HG03060 (cell line): Measurements from ENCODE around the gene TIMP3.

ENCODE experiments used
- ATAC-seq: cut with Tn5 transposase; IDR thresholded peaks from one replicate; pipeline ENCODE4 v1.9.1; 2021; ENCODE audit warnings: low read depth, moderate number of reproducible peaks; ENCODE audit not compliant: unreplicated experiment

The TIMP3 gene

DNA sequence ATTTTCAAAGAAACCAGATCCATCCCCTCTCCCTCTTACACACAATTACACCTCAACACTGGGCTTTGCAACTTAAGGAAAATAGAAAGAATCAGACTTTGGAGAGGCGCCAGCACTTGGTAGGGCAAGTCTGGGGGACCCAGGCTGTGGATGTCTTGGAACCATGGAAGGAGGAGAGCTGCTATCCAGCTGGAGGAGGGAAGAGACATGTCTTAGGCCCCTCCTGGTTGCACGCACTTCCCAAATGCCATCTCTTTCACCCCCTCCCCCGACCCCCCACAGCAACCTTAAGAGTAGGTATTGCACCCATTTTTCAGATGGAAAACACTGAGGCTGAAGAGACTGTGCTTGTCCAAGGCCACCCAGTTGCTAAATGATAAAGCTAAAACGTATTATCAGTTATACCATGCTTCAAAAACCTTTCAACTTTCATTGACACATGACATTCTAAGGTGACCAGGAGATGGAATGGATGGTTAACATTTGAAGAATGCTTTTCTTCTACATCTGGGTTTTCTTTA lies 3.9 kb downstream of the TIMP3 start:
- no peak for ATAC-seq

DNA sequence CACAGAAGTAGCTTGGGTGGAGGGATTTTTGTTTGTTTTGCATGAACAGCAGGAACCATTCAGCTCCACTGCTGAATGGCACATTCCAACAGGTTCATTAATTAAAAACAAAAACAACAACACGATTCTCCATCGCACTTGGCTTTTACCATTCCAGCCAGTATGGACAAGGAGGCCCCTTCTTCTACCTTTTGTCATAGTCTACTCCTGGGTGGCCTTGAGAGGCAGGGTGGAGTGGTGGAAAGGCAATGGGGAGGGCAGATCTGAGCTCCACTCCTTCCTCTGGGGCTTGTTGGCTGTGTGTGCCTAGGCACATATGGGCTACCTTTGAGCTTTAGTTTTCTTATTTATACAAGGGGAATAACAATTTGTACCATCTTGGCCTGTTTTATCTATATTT lies 4.8 kb downstream of the TIMP3 start:
- ATAC-seq, result no peak

DNA sequence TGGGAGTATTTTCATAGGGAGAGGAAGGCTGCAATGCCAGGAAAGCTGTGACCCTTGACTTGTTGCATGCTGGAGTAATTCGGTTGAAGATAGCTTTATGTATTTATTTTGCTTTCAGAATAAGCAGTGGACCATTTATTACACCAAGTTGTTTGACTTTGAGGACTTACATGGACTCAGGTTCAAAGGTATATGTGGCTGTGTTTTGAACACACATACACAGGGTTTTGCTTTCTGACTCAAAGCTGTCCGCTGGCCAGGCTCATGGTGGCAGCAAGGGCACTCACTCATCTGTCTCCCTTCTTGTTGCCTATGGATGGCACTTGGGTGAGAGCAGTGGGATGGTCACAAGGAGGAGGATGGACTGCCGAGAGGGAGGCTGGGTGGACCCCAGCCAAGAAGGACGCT lies 6.5 kb downstream of the TIMP3 start:
- ATAC-seq, result no peak

DNA sequence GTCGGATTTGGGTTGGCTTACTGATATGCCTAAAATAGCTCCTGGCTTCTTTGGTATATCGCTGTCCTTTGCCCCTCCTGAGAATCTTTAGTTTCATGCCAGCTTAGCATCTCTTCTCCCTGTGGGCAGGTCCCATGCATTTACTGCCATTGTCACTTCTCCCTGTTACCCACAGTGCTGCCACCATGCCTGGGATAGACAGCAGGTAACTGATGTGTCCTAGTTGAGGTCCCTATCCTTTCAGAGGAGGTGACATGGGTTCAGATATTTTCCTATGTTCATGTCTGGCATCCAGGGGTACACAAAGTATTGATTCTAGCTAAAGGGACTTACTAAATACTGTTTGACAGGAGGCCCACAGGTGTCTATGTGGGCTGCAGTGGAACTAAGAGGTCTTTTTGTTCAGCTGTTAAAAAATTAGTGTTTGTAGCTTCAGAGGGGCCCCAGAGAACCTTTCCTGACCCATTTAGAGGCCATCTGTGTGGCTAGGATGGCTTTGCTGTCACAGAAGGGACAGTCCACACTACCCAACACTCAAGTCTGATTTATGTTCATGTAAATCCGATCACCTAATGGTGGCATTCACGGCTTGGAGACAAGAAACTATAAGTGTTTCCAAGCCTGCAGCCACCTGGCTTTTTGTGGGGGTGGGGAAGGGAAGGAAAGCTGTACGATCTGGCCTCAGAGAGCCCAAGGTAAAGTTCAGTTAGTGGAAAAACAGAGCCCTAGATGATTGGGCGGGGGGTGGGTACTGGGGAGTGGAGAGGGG lies 8.5 kb downstream of the TIMP3 start:
- ATAC-seq, result no peak

DNA sequence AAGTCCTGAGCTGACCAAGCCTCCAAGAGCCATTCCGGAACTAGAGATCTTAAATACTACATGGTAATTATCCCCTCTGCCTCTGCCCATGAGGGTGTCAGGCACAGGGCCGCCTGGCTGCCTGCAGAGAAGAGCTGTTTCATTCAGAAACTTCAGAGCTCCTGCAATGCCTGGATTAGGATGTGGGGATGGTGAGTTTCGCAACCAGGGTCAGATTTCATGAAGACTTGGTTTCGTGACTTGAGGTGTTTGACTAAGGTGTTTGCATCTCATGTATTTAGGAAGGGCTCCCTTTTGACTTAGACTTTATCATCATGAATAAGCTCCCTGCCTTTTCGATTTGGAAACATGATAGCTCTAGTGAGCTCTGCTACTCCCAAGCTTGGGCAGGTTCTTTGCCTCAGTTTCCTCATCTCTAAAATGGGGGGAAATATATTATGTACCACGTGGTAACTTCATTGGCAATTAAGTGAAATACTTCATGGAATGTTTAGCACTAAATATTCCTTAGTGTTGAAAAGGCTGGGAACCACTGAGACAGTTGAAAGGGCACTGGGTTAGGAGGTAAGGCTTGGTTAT lies 9.1 kb downstream of the TIMP3 start:
- no peak for ATAC-seq

DNA sequence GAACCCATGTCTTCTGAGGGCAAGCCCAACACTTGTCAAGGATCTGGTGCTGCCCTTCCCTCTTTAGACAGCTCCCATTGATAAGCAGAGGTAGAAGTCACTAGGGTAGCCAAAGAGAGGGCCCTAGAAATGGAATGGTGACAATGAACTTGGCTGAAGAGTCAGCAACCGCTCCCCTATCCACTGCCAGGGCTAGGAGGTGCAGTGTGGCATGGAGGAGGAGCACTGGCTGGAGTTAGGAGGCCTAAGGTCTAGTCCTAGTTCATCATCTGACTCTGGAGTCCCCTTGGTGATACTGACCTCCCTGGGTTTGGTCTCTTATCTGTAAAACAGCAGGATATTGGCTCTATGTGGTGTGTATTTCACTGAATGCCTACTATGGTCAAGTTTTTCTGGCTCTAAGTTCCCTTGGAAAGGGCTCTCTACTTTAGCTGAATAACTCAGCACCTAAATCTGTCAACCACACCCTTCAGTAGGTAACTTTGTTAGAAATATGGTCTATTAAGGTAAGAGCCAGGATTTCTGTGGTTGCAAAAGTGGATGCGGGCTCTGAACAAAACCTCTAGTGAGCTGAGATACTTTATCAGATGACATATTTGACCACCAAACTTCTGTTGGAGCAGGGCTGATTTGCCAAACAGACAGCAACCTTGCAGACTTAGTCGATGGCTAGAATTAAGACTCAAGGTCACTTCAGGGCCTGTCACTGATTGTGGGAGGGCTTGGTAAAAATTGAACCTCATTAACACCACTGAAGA lies 10.5 kb downstream of the TIMP3 start:
- ATAC-seq, result no peak

DNA sequence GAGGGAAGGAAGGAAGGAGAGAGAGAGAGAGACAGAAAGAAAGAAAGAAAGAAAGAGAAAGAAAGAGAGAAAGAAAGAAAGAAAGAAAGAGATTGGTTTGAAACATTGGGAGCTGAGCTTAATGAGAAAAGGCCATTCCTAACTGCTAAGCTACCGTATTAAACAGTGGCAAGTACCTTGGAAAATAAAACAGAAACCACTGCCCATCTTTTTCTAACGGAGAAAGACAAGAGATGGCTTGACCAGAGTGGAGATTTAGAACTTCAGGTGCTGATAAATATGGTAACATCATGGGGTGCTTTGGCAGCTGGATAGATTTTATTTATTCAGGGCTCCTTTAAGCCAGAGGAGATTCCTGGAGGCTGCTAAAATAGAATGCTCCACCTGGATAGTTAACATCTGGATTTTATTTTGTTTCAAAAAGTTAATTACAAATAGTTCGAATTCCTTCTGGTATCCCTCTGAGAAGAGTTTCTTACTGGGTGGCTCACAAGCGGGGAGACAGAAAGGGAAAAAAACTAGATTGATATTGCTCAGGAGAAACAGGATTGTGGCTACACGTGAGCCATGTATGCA lies 12.9 kb downstream of the TIMP3 start:
- no peak for ATAC-seq

DNA sequence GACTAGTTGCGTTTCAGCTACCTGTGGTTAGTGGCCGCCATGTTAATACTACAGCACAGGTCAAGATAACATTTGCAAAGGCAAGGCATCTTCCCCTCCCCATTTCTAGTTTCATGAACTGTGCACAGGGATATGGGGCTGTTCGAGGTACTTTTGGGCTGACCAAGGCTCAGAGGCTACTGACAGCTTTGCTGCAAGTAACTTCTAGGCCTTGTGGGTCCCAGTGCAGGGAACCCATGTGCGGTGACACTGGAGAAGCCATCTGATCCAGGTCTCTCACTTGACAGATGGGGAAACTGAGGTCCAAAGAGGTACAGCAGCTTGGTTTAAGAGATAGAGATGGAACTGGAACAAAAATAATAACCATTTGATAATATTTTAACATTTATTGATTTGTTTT lies 13.6 kb downstream of the TIMP3 start:
- ATAC-seq, result no peak

DNA sequence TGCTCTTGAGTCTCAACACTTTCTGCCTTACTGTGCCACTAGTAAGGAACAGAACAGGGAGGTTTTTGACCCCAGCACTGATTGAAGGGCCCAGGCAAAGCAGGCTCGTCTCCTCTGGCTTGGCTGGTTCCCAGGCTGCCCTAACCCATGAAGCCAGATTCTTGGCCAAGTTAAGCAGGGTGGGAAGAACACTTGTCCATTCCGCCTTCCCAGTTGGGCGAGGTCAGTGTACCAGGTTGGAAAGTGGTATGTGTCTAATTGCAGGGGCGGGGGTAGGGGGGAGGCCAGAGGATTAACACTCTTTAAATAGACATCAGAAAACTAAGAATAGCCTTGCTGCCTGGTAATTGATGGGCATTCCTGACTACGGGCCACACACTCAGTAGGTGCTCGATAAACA lies 14.4 kb downstream of the TIMP3 start:
- ATAC-seq, result no peak

DNA sequence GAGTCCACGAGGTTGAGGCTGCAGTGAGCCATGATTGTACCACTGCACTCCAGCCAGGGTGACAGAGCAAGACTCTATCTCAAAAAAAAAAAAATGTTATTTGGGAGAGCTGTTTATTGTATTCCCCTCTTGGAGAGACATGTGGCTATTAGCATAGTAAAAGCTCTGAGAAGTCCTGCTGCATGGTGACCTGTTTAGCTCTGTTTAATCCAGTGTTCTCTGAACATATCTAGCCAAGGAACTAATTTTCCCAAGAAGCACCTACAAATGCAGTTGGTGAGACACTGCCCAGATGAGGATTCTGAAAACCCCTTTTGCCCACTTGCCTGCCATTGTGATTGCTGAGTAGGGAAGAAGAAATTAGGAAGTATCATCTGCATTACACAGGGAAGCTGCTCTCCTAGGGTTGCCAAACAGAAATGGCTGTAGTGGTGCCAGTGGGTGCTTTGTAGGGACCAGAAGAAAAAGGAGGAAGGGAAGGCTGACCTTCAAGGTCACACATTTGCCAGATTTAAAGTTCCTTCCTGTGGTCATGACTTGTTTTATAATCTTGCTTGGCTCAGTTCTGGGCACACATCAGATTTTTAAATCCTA lies 15.7 kb downstream of the TIMP3 start:
- no peak for ATAC-seq

DNA sequence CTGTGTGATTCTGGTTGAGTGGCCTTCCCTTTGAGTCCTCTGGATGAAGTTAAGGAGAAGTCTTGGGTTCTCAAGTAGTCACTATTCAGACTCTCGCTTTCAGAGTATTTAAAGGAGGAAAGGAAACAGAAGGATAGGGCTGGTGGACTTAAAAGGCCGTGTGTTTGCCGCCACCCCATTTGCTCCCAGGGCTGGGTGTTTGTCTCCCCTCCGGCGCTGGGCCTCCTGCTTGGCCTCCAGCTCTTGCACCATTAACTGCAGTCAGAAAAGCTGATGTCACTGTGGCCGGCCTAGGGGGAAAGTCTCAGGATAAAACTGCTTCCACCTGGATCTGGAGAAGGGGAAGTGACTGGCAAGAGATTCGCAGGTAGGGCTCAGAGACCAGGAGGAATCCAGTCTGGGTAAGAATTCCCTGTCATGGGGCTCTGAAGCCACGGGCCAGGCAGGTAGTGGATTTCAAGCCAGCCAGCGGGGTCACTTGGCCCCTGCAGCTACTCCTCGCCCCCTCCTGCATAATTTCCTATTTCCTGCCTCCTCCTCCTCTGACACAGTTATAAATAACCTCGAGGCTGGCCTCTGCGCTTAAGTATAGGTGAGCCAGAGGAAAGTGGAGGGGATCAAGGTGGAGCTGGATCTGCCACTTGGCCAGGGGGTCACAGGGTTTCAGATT lies 17.1 kb downstream of the TIMP3 start:
- ATAC-seq, result no peak

DNA sequence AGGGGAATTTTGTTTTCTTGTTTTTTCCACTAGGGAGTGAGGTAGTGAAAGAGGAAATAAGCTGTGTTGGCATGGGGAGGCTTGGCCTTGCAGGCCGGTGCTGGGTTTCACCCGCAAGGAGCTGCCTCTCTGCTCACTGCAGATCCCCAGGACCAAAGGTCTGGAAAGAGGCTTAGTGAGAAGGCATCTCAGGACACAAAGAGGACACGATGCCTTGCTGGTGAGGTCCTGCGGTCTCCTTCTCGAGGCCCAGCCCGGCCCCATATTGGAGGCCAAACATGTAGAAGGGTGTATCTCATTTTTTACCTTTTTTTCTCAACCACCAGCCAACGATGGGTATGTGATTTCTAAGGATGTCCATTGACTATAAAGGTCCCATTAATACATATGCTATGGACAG lies 17.6 kb downstream of the TIMP3 start:
- ATAC-seq, result no peak

DNA sequence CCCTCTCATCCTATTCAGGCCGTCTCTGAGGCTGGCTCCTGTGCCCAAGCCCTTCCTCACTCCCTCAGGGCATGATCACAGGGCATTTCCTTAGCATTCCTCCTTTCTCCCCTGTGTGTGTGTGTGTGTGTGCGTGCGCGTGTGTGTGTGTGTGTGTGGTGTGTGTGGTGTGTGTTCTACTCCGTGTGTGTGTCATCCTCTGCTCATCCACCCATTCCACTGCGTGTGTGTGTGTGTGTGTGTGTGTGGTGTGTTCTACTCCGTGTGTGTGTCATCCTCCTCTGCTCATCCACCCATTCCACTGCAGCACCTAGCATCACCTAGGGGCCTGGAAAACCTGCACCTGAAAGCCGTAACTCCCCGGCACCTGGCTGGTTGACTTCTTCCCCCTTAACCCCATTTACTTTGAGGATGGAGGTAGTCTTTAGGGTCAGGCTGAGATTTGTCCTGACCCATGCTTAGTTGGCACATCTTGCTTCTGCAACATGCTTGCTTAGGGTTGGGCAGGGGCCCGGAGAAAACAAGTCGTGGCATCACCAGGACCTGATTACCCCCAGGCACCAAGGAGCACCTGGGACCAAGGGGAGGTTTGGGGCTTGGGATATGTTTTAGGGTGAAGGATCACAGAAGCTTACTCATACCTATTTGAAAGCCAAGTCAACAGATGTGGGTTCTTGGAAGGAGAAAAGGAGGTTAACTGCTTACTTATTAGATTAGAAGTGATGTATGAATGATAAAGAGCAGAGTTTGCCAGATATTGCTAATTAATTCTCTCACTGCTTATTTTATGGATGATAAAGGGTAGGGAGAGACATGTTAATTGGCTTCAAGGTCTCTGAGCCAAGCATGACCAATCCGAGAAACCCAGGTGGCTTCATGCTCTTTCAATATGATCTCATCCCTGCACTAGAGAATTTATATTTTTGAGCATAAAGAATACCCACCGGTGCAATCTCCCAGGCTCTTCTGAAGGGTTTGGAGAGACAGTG lies 18.9 kb downstream of the TIMP3 start:
- no peak for ATAC-seq

DNA sequence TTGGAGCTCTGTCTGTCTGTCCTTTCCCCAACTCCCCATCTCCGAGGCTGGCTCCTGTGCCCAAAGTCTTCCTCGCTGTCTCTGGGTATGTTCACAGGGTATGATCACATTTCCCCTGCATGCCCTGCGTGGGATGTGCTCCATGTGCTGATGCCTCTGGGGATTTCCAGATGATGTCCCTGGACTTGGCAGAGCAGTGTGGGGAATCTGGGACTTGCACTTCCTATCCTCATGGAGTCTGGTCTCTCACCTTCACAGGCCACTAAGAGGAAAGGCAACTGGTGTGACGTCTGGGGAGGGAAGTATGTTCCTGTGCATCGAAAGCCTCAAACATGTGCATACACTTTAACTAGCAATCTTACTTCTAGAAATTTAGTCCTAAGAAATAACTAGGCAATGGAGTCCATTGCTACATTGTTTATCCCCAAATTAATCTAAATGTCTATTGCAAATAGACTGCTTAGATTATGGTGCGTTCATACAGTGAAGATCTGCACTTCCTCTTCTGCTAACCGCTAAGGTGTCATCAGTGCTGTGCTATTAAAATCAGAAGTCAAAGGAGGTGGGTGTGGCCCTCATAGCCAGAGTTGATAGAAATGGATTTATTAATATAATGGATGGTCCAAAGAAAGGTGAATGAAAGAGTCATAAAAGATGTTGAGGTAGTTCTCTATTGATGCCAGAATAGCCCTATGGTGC lies 20.8 kb downstream of the TIMP3 start:
- no peak for ATAC-seq

DNA sequence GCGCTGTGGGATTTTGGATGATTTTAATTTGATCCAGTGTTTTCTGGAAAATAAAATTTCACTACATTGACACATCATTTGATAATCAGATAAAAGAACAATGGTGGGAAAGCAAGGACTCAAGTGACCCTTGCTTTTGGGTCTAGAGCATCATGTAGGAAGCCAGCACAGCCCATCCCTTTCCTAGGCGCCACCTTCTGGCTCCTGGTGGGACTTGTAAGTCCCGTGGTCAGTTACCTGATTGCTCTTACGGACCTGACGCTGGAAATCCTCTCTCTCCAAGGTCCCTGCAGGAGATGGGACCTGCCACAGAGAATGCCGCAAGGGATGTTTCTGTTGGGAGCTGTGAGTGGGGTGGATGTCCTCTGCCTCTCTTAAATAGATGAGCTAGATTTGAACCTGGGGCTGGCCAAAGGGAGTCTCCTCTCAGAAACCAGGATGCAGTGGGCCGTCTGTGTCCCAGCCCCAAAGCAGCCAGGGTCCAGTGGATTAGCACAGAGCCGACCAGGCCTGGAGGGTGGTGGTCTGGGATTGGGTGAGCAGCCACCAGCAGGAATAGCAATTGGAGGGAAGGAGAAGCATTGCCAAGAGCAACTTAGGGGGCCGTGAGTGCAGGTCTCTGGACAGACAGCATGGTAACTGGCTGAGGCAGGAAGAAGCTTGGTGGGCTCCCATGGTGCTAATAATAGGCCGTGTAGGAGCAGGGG lies 21.7 kb downstream of the TIMP3 start:
- ATAC-seq, result no peak

DNA sequence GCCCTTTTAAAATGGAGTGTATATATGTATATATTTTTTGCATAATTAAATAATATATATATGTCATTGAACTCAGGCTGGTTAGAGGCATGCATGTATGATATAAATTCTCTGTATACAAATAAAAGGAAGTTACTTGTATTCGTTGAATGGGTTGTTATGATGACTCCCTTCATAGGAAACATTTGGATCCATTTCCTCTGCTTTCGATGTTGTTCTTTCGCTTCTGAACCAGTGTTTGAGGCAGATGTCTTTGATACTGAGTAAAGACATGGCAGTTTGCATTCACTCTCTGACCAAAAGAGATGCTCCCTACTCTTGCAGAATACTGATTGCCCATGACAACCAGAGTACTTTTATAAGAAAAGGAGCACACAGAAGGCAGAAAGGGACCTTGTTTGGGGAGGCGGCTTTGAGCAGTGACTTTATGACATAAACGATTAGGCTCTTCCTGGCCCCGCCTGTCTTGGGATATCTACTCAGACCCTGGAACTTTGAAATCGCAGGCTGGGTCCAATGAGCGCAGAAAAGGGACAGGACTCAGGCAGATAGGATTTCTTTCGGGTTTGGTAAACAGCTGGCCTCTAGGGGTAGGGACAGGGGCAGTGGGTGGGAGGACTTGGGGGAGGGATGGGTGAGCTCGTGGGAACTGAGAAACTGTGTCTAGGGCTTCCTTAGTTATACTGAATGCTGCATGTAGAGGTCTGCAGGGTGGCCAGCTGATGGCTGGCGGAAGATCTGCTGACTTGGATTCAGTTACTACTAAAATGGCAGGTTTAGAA lies 23.2 kb downstream of the TIMP3 start:
- no peak for ATAC-seq

DNA sequence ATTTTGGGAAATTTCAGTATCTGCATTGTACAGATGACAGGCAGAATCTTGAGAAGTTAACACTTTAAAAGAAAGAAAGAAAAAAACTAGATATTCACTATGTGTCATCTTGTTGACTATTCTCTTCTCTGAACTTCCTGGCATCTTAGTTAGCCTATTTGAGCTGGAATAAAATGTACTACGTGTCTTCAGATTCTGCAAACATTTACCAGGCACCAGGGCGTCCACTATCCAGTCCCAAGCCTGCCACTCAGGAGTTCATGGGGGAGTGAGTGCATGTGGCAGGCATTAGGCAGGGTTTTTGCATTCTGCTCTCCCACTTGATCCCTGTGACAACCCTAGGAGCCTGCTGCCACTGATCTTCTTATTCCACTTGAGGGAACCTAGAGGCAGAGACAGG lies 25.0 kb downstream of the TIMP3 start:
- ATAC-seq, result no peak
